Measurements from ENCODE around the gene CCNJL.
A peak's percentile ranks its signal among the peaks of the same experiment; 100 is the strongest.

CCNJL gene

GRCh38 chr5:160330212-160330611, 17.8 kb upstream of the CCNJL start:
- DNase-seq: no peak

- no peak for DNase-seq
Measured at GRCh38 chr5:160327818-160328217, 15.5 kb upstream of the CCNJL start.

- DNase-seq: no peak
Measured at GRCh38 chr5:160326981-160327380, 14.6 kb upstream of the CCNJL start.

GRCh38 chr5:160325716-160326115, 13.4 kb upstream of the CCNJL start:
- no peak for DNase-seq

DNA sequence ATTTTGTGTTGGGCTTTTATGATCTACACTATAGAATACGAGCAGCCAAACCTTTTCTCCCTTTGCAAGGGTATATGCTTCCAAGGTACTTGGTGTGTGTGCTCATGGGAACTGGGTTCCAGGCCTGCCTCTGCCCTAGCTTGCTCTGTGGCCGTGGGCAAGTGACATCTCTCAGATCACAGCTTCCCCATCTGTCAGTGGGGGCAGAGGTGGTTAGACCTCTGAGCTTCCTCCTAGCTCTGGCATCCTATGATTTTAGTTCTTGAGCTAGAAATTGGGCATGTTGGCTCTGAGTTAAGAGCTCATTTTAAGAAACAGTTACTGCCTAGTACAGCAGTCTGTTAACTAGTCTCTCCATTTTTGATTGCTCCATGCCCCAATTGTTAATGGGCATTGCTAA, 12.5 kb upstream of the CCNJL start:
- no peak for DNase-seq

GRCh38 chr5:160318409-160318808, 6.0 kb upstream of the CCNJL start:
- no peak for DNase-seq

- DNase-seq: no peak
Measured at GRCh38 chr5:160317434-160317833, 5.1 kb upstream of the CCNJL start.

DNA sequence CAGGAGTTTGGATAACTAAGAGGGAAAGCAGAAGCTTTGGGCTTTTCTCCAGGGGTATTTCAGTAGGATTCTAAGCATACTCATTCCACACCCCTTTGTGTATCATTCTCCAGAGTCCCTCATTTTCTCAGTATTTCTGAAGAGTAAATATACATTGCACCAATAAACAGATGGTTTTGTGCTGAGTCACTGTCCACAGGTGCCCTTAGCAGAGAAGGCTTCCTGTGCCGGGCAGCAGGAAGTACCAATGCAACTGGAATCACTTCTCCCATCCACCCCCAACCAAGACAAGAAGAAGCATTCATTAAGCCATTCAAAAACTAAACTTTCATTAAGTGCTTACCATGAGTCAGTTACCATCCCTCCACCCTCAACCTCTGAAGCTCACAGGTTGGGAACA, 3.6 kb upstream of the CCNJL start:
- DNase-seq: no peak

DNA sequence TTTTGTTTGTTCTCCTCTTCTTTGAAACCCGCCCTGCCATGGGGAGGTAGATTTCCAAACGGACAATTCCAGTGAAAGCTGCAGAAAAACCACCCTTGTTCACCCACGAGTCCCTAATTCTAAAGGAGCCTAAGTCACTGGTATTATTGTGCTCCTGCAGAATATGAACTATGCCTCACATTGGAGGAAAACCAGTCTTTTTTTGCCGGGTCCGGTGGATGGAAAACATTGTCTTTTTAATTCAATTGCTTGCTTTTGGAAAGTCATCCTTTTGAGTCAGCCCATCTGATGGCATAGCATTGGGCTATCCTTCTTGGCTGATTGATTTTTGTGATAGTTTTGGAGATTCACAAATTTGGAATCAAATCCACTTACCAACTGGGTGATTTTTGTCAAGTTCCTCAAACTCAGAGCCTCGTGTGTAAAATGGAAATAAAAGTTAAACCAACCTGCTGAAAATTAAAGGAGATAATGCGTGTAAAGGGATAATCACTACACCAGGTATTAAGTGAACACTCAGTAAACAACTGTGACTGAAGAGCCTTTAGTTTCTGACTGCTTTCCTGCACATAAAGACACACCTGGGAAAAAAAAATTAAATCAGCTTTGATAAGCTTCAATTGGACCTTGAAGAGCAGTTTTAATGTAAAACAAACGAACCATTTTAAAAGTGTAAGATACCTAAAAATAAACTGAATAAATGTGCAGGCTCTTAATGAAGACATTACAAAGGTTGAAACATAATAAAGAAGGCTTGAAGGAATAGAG, 780 bp upstream of the CCNJL start:
- no peak for DNase-seq

GRCh38 chr5:160311491-160312133, 752 bp downstream of the CCNJL start:
- DNase-seq: no peak

- no peak for DNase-seq
Measured at GRCh38 chr5:160310552-160311295, 1.6 kb downstream of the CCNJL start.

DNA sequence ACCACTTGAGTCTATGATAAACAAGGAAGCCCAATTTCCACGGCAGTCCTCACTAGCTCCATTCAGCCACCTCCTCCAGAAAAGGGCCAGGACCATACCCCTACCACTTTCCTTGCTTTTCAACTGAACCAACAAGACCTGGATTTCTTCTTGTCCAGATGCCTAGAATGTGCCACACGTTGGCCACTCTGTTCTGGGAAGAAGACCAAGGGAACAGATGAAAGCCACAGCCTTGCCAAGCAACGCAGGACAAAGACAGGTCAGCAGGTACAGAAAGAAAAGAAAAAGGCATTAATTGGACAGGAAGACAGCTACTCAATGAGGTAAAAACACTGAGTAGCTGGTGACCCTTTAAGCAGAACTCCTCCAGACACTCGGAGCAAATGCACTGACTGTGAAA, 2.2 kb downstream of the CCNJL start:
- DNase-seq: no peak

DNA sequence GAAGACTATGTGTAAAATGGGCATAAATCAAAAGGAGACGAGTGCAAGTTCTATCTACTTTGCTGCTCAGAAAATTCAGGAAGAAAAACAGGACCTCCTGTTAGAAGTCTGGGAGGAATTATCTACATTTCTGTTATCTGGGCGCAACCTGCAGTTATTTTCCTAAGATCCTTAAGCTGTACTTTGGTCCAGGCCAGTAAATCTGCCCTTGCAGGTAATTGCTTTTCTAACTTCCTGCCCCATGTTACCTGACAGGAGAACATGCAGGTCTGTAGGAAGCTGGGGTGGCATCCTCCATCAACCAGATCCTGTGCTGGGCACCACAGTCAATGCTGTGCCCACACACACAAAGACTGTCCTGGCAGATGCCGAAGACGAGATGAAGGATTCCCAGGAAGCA, 5.7 kb downstream of the CCNJL start:
- DNase-seq: no peak

GRCh38 chr5:160305319-160305718, 7.0 kb downstream of the CCNJL start:
- no peak for DNase-seq

DNA sequence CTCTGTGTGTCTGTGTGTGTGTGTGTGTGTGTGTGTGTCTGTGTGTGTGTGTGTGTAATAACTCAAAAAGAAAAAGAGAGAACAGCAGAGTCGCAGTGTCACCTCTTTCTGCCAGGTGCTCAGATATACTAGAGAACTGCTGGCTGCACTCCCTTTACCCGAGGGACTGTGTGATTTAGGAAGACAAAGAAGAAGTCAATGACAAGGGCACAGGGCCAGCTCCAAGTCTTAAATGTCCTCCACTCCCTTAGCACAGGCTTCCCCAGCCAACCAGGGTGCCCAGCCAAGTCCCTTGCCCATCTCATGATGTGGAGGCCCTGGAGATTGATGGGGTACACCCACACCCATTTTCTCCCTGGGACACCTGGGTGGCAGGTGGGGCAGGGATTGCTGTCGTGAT, 8.7 kb downstream of the CCNJL start:
- no peak for DNase-seq

GRCh38 chr5:160298189-160298588, 14.2 kb downstream of the CCNJL start:
- DNase-seq: no peak

GRCh38 chr5:160297776-160298175, 14.6 kb downstream of the CCNJL start:
- peak; percentile 23 for DNase-seq

DNA sequence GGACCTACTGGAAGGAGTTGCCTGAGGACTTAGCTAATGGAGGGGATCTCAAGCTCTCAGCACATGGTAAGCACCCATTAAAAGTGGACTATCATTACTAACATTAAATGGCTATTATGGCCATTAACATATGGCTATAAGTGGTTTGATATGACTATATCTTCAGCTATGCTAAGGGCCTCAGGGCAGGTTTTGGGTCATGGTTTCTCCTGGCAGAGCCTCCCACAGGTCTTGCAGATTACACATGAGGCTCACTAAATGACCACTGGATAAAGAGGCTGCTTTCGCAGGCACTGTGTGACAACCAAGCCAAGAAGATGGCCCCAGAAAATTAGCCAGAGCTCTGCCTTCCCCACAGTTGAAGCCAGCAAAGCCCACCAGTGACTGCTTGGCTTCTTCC, 15.4 kb downstream of the CCNJL start:
- DNase-seq: no peak

DNA sequence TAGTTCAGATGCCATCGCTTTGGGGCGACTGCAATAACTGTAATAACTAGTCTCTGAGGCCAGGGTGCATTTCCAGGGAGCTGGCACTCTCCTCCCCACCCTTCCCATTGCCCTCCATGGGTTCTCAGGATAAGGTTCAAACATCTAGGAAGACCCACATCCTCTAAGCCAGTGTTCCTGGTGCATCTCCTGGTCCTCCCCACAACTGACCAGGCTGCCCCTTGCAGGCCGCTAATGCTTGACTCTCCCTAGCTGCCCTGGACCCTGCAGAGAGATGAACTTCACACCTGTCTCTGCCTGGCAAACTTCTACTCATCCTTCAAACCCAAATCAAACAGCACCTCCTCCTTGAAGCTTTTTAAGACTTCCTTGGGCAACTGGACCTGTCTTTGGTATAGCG, 15.9 kb downstream of the CCNJL start:
- DNase-seq: no peak

GRCh38 chr5:160293901-160294561, 18.3 kb downstream of the CCNJL start:
- peak; percentile 13 for DNase-seq

GRCh38 chr5:160293386-160293785, 19.0 kb downstream of the CCNJL start:
- no peak for DNase-seq

GRCh38 chr5:160291467-160291866, 20.9 kb downstream of the CCNJL start:
- DNase-seq: no peak

DNA sequence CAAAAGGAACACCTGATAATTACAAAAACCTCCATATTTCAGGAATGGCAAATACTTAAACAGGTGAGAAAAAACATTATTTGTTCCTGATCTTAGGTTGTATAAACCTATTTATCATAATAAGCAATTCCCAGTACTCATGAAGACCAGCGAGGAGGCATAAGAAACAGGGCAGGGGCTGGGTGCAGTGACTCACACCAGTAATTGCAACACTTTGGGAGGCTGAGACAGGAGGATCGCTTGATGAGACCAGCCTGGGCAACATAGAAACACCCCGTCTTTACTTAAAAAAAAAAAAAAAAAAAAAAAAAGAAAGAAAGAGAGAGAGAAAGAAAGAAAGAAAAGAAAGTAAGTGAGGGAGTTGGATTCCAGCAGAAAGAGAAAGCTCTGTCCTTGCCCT, 21.6 kb downstream of the CCNJL start:
- no peak for DNase-seq

GRCh38 chr5:160289721-160290120, 22.6 kb downstream of the CCNJL start:
- no peak for DNase-seq

Measured in CD4-positive, alpha-beta T cell treated with Interferon gamma for 1 hour (primary cell).